Myometrial cell (primary cell): Measurements from ENCODE around the gene CEP290. TPM values are rescaled to one million over a fixed set of nuclear protein-coding genes. Genes with fewer than 3 reads are reported as not detected.

Source experiments
- total RNA-seq: library from RNA; depleted of rRNA; stranded (reverse); fragments of >200 nt; gene quantifications from 2 replicates; pipeline ENCODE4 v1.2.3, GENCODE V29; 2015

Gene CEP290
- total RNA-seq, result 5.8 and 9.9 TPM in 2 replicates

GRCh38 chr12:88141774-88142609 is at the start of gene CEP290, which contains the start of gene TMTC3:
CEP290 (minus strand) TSS chr12:88142088; CDS start chr12:88141307, 781 bp downstream.
TMTC3 (plus strand) TSS chr12:88142307; CDS start chr12:88148316, 6,009 bp downstream.

GRCh38 chr12:88029093-88029665 is 112.7 kb downstream of the CEP290 start, which contains the start of gene C12orf50:
C12orf50 (minus strand) TSS chr12:88029401; CDS start chr12:88026962, 2,439 bp downstream.

Other genes with a start within 250 kb of the CEP290 start
- gene C12orf50, start 112.7 kb downstream of the CEP290 start, total RNA-seq, result not detected in 2 replicates
- gene TMTC3, start 219 bp upstream of the CEP290 start, total RNA-seq, result 24.8 and 37.4 TPM in 2 replicates